BLaER1 treated with 17β-estradiol and CSF1 and Interleukin-3, amounts not matched to agents 10 nM and 100 nM (cell line): ENCODE results near the gene C13orf46.

Source experiments
- H3K27ac ChIP-seq, 11 experiments: shearing (Covaris generic); formaldehyde crosslinking; 2 replicates each; pipeline ENCODE4 v1.8.1; 2022
- H3K27me3 ChIP-seq, 11 experiments: shearing (Covaris generic); formaldehyde crosslinking; 2 replicates each; pipeline ENCODE4 v1.8.1; 2022
- H3K36me3 ChIP-seq, 11 experiments: shearing (Covaris generic); formaldehyde crosslinking; 2 replicates each; pipeline ENCODE4 v1.8.1; 2022
- H3K4me1 ChIP-seq, 10 experiments: shearing (Covaris generic); formaldehyde crosslinking; 2 replicates each; pipeline ENCODE4 v1.8.1; 2022
- H3K4me2 ChIP-seq, 11 experiments: shearing (Covaris generic); formaldehyde crosslinking; 2 replicates each; pipeline ENCODE4 v1.8.1; 2022
- H3K4me3 ChIP-seq, 10 experiments: shearing (Covaris generic); formaldehyde crosslinking; 2 replicates each; pipeline ENCODE4 v1.8.1; 2022
- H3K9ac ChIP-seq, 11 experiments: shearing (Covaris generic); formaldehyde crosslinking; 2 replicates each; pipeline ENCODE4 v1.8.1; 2022
- H3K9me3 ChIP-seq, 11 experiments: shearing (Covaris generic); formaldehyde crosslinking; replicated peaks in 1 of 11; 2 replicates each; pipeline ENCODE4 v1.8.1; 2022
- H4K20me1 ChIP-seq, 11 experiments: shearing (Covaris generic); formaldehyde crosslinking; 2 replicates each; pipeline ENCODE4 v1.8.1; 2022
- Cebpa-rat ChIP-seq, 11 experiments: shearing (Covaris generic); IDR thresholded peaks; 2 replicates each; pipeline ENCODE4 v1.8.1; 2022

The C13orf46 gene

DNA sequence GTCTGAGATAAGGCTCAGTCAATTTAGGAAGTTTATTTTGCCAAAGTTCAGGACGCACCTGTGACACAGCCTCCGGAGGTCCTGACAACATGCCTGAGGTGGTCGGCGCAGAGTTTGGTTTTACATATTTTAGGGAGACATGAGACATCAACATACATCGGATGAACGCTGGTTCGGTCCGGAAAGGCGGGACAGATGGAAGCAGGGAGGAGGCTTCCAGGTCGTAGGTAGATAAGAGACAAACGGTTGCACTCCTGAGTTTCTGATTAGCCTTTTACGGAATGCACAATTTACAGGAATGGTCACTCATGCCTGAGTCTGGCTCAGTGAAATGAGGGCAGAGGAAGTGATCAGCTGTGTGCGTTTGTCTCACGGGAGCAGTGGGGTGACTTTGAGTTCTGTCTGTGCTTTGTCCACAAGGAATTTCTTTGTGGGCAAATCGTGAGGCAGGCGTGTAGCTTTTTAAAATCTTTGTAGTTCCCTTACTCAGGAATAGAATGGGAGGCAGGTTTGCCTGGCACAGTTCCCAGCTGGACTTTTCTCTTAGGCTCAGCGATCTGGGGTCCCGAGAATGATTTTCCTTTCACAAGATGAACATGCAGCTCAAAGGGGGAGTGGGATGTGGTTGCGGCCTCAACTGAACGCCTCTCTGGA, 36.2 kb downstream of the C13orf46 start:
- no peak overlapping the region for H3K9ac ChIP-seq
- no peak for TF ChIP-seq Cebpa-rat (IDR thresholded peaks at IDR 0.05)
- H3K27ac ChIP-seq, result no peak overlapping the region
- H3K4me1 ChIP-seq, result peaks cover 0 to 29% (median 12%) of the 10 kb centered on the region in 10 experiments; a peak in 14 of 20 replicates
- peaks cover 0 to 18% (median 0%) of the 10 kb centered on the region in 11 experiments; a peak in 5 of 22 replicates for H4K20me1 ChIP-seq
- H3K9me3 ChIP-seq, result no peaks in the 10 kb centered on the region
- H3K36me3 ChIP-seq, result no peaks in the 10 kb centered on the region
- no peak overlapping the region for H3K4me3 ChIP-seq
- peak overlapping the region in 8 of 11 experiments; percentile 16 to 63 (median 36); a peak in 15 of 22 replicates for H3K4me2 ChIP-seq
- H3K27me3 ChIP-seq, result peaks cover 0 to 18% (median 5%) of the 10 kb centered on the region in 11 experiments; a peak in 7 of 22 replicates

DNA sequence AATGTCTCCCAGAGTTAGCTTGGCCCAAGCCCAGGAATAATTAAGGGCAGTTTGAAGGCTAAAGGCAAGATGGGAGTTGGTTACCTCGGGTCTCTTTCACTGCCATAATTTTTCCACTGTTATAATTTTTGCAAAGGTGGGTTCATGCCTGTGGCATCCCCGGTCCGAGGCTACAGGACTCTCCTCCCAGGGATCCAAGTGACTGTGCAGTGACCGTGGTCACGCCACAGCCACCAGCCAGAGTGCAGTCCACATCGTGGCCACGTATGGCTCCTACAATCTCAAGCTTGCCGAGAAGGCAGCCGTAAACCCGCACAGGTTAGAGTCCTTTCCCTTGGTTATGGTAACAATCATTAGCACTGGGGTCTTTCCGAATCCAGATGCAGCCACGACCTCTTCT, 36.8 kb downstream of the C13orf46 start:
- H3K27me3 ChIP-seq, result peaks cover 0 to 18% (median 5%) of the 10 kb centered on the region in 11 experiments; a peak in 7 of 22 replicates
- no peak for TF ChIP-seq Cebpa-rat (IDR thresholded peaks at IDR 0.05)

DNA sequence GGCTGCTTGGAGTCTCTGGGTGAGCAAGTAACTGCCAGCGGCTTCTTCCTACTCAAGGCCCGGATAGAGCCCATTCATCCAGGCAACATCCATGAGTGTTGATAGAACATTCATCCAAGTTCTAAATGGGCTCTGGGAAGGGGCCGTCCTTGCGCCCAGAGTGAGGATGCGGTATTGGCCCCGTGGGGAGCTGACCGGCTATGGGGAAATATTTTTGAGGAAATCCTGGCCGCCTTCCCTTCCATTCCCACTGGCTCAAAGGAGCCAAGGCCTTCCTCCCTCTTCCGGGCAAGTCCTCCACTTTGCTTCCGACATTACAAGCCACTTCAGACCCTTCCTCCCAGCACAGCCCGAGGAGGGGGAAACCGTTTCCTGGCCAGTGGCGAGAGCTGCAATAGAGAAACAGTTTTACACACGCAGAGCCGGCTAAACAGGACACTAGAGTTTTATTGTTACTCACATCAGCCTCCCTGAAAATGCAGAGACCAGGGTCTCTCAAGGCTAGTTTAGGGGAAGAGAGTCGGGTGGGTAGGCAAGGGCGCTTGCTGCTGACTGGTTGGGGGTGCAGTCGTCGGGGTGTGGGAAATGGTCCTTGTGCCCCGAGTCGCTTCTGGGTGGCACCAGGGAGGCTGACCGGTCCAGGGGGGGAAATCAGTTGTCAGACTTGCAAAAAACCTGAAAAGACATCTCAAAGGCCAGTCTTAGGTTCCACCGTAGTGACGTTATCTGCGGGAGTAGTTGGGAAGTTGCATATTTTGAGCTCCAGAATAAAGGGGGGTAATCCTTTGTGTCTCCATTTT, 37.5 kb downstream of the C13orf46 start:
- no peak for TF ChIP-seq Cebpa-rat (IDR thresholded peaks at IDR 0.05)
- no peaks in the 10 kb centered on the region for H3K9me3 ChIP-seq
- peaks cover 0 to 29% (median 13%) of the 10 kb centered on the region in 10 experiments; a peak in 14 of 20 replicates for H3K4me1 ChIP-seq
- no peak overlapping the region for H3K4me2 ChIP-seq
- no peak overlapping the region for H3K4me3 ChIP-seq
- H3K27me3 ChIP-seq, result peaks cover 0 to 18% (median 5%) of the 10 kb centered on the region in 11 experiments; a peak in 7 of 22 replicates
- peaks cover 0 to 11% (median 0%) of the 10 kb centered on the region in 11 experiments; a peak in 3 of 22 replicates for H4K20me1 ChIP-seq
- no peaks in the 10 kb centered on the region for H3K36me3 ChIP-seq
- no peak overlapping the region for H3K27ac ChIP-seq
- no peak overlapping the region for H3K9ac ChIP-seq

More for the DNA sequence above, 36.8 kb downstream of the C13orf46 start:
- H3K4me3 ChIP-seq, result no peak overlapping the region
- no peak overlapping the region for H3K27ac ChIP-seq
- H3K4me1 ChIP-seq, result peaks cover 0 to 29% (median 12%) of the 10 kb centered on the region in 10 experiments; a peak in 14 of 20 replicates
- no peak overlapping the region for H3K9ac ChIP-seq
- H4K20me1 ChIP-seq, result peaks cover 0 to 13% (median 0%) of the 10 kb centered on the region in 11 experiments; a peak in 4 of 22 replicates
- H3K9me3 ChIP-seq, result no peaks in the 10 kb centered on the region
- H3K4me2 ChIP-seq, result peak overlapping the region in 6 of 11 experiments; percentile 16 to 61 (median 36); a peak in 8 of 22 replicates
- H3K36me3 ChIP-seq, result no peaks in the 10 kb centered on the region

DNA sequence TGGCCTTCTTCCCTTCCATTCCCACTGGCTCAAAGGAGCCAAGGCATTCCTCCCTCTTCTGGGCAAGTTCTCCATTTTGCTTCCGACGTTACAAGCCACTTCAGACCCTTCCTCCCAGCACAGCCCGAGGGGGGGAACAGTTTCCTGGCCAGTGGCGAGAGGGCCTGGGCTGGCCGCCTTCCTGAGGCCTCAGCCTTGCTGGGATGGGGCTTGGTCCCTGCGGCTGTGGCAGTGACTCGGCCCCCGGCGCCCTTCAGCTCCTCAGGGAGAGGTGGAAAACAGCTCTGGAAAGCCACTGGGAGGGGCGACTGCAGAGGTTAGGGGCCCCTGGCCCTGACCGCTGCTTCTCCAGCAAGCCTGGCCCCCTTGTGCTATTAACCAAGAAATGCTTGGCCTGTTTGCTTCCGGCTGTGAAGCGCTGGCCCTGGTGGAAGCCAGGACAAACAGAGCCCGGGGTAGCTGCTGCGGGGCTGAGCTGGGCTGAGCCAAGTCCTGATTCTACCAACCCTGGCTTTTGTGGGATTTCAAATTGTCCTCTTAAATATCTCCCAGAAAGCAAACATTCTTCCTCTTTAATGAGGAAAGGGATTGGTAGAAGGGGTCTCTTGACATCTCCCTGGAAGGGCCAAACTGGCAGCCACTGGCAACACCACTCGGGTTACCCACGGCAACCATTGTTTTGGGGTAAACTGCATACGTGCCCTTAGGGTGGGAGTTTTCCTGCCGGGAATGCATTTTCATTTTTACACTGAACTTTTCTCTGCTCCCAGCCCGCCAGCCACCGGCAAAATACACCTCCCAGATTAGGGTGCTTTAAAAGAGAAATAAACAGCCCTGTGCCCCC, 38.7 kb downstream of the C13orf46 start:
- Histone ChIP-seq H4K20me1 (peaks cover 0 to 11% (median 0%) of the 10 kb centered on the region in 11 experiments; a peak in 3 of 22 replicates), H3K4me1 (peaks cover 0 to 28% (median 14%) of the 10 kb centered on the region in 10 experiments; a peak in 15 of 20 replicates), H3K27me3 (peaks cover 0 to 18% (median 5%) of the 10 kb centered on the region in 11 experiments; a peak in 7 of 22 replicates), H3K9ac (no peak overlapping the region), H3K36me3 (no peaks in the 10 kb centered on the region), H3K4me3 (no peak overlapping the region), H3K9me3 (no peaks in the 10 kb centered on the region), H3K27ac (no peak overlapping the region), H3K4me2 (no peak overlapping the region)
- TF ChIP-seq Cebpa-rat (IDR thresholded peaks at IDR 0.05), result no peak

DNA sequence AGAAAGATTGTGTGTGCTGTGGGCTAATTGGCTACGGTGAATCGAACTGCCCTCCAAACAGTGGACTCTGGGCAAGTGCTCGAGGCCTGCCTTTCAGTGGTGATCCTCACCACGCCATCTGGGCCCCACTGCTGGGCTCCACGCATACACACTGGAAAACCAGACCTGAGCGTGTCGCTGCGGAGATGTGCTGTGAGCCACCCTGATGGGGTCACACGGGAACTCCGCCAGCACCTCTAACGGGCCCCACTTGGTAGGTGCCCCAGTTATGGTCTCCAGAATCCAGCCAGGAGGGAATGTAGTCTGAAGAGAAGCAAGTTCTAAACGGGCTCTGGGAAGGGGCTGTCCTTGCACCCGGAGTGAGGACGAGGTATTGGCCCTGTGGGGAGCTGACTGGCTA, 39.3 kb downstream of the C13orf46 start:
- peaks cover 0 to 6% (median 0%) of the 10 kb centered on the region in 11 experiments; a peak in 2 of 22 replicates for H4K20me1 ChIP-seq
- no peaks in the 10 kb centered on the region for H3K36me3 ChIP-seq
- no peak overlapping the region for H3K4me2 ChIP-seq
- H3K4me3 ChIP-seq, result no peak overlapping the region
- H3K9me3 ChIP-seq, result no peaks in the 10 kb centered on the region
- H3K27me3 ChIP-seq, result peaks cover 0 to 18% (median 5%) of the 10 kb centered on the region in 11 experiments; a peak in 7 of 22 replicates
- H3K9ac ChIP-seq, result no peak overlapping the region
- H3K4me1 ChIP-seq, result peaks cover 0 to 24% (median 14%) of the 10 kb centered on the region in 10 experiments; a peak in 15 of 20 replicates
- no peak for TF ChIP-seq Cebpa-rat (IDR thresholded peaks at IDR 0.05)
- no peak overlapping the region for H3K27ac ChIP-seq

DNA sequence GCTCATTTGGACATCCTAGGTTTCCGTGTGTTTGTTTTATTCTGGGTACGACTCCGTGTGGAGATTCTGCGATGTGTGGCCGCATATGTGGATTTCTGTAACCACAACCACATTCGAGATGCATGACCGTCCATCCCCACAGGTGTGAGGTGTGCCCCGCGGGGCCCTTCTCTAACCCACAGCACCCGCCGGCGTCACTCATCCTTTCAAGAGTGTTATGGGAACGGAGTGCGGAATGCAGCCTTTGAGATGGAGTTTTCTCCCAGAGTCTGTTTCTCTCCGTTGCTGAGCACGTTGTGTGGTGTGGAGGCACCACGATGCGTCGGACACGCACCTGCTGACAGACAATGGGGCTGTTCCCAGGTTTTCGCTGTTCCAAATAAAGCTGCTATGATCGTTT, 40.0 kb downstream of the C13orf46 start:
- peaks cover 0 to 18% (median 5%) of the 10 kb centered on the region in 11 experiments; a peak in 7 of 22 replicates for H3K27me3 ChIP-seq
- H3K4me3 ChIP-seq, result no peak overlapping the region
- no peaks in the 10 kb centered on the region for H3K9me3 ChIP-seq
- peaks cover 0 to 6% (median 0%) of the 10 kb centered on the region in 11 experiments; a peak in 2 of 22 replicates for H4K20me1 ChIP-seq
- TF ChIP-seq Cebpa-rat (IDR thresholded peaks at IDR 0.05), result no peak
- H3K36me3 ChIP-seq, result no peaks in the 10 kb centered on the region
- peaks cover 0 to 23% (median 14%) of the 10 kb centered on the region in 10 experiments; a peak in 15 of 20 replicates for H3K4me1 ChIP-seq
- no peak overlapping the region for H3K27ac ChIP-seq
- H3K9ac ChIP-seq, result no peak overlapping the region
- peak overlapping the region in 2 of 11 experiments; percentile 17 to 29; a peak in 3 of 22 replicates for H3K4me2 ChIP-seq

DNA sequence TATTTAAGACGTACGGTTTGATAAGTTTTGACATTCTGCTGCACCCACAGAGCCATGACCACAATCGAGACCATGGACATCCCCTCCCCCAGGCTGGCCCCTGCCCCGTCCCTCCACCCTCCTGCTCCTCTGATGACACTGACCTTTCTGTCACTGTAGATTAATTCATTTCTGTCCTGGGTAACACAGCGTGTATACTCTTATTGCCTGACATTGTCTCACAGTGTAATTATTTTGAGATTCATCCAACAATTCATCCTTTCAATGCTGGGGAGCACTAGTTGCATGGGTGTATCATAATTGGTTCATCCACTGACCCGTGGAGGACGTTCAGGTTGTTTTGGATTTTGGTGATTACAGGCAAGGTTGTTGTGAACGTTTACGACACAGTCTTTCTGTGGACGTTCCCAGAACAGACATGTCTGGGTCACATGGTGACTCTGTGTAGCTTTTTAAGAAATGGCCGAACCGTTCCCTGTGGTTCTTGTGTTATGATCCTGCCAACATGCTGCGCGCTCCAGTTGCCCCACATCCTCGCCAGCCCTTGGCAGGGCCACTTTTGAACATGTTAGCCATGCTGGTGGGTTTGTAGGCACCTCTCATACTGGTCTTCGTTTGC, 41.9 kb downstream of the C13orf46 start:
- H3K9me3 ChIP-seq, result no peaks in the 10 kb centered on the region
- TF ChIP-seq Cebpa-rat (IDR thresholded peaks at IDR 0.05), result no peak

More for the DNA sequence above, 41.9 kb downstream of the C13orf46 start:
- no peak overlapping the region for H3K4me3 ChIP-seq
- peaks cover 0 to 5% (median 0%) of the 10 kb centered on the region in 11 experiments; a peak in 2 of 22 replicates for H4K20me1 ChIP-seq
- H3K27me3 ChIP-seq, result peaks cover 0 to 13% (median 5%) of the 10 kb centered on the region in 11 experiments; a peak in 6 of 22 replicates
- no peak overlapping the region for H3K4me2 ChIP-seq
- no peaks in the 10 kb centered on the region for H3K36me3 ChIP-seq
- H3K4me1 ChIP-seq, result peaks cover 0 to 7% (median 2%) of the 10 kb centered on the region in 10 experiments; a peak in 5 of 20 replicates
- no peak overlapping the region for H3K27ac ChIP-seq
- no peak overlapping the region for H3K9ac ChIP-seq
